CD4-positive, alpha-beta T cell (primary cell): ENCODE measurements around the gene GDF15. TPM values are rescaled to one million over a fixed set of nuclear protein-coding genes. Genes with fewer than 3 reads are reported as not detected.

Experiments used
- ATAC-seq: fragments of 200-7000 bp; cut with Tn5 transposase; one replicate; pipeline ENCODE4 v1.10.0; 2022; ENCODE audit warnings: mild to moderate bottlenecking; ENCODE audit not compliant: poor library complexity
- CTCF ChIA-PET: fragments of 350-600 bp; sonication (Branson Sonifier 250); formaldehyde crosslinking; loops from one replicate; lab custom pipeline; 2021; ENCODE audit warnings: antibody characterized with exemption, inconsistent platforms; lab: Charles Lee
- POLR2A ChIA-PET: fragments of 350-600 bp; sonication (Branson Sonifier 250); formaldehyde crosslinking; loops from one replicate; lab custom pipeline; 2021; ENCODE audit warnings: antibody characterized with exemption, inconsistent platforms; lab: Charles Lee
- DNase-seq, 14 experiments: peaks; one replicate each; pipeline ENCODE4 v3.0.0-alpha.2; 2013 to 2020; ENCODE audit warnings: mixed read lengths in 2 of 14
- H3K27ac ChIP-seq, 2 donors: one replicate each; pipeline versions ENCODE4 v1.5.1 to v1.7.0; 2013; ENCODE audit warnings: low read length in 2 of 2, low read depth in 1 of 2, mild to moderate bottlenecking in 1 of 2
- H3K27me3 ChIP-seq, 2 experiments: 1 replicate in 1 of 2; 2 replicates in 1 of 2; pipeline versions ENCODE4 v1.6.1 to v1.7.0; 2013; ENCODE audit warnings: low read length in 2 of 2, control low read depth in 1 of 2, mild to moderate bottlenecking in 1 of 2, moderate library complexity in 1 of 2; ENCODE audit not compliant: insufficient read depth in 2 of 2, control insufficient read depth in 1 of 2
- H3K36me3 ChIP-seq: one replicate; pipeline ENCODE4 v1.6.1; 2013; ENCODE audit warnings: low read length, control low read depth; ENCODE audit not compliant: insufficient read depth
- H3K4me1 ChIP-seq: one replicate; pipeline ENCODE4 v1.6.1; 2013; ENCODE audit warnings: low read length, control low read depth; ENCODE audit not compliant: insufficient read depth
- H3K4me3 ChIP-seq: one replicate; pipeline ENCODE4 v1.5.1; 2013; ENCODE audit warnings: mild to moderate bottlenecking, low read length, moderate library complexity
- H3K9me3 ChIP-seq, 2 experiments: 1 replicate in 1 of 2; 2 replicates in 1 of 2; pipeline versions ENCODE4 v1.6.1 to v1.7.0; 2013; ENCODE audit warnings: low read length in 2 of 2, mild to moderate bottlenecking in 2 of 2, control low read depth in 1 of 2, moderate library complexity in 1 of 2; ENCODE audit not compliant: control insufficient read depth in 1 of 2, insufficient read depth in 1 of 2
- H3K27ac Mint-ChIP-seq: one replicate; pipeline ENCODE4 v1.8.0; 2020; ENCODE audit warnings: mixed read lengths
- H3K27me3 Mint-ChIP-seq: one replicate; pipeline ENCODE4 v1.8.0; 2021; ENCODE audit warnings: mixed read lengths
- H3K36me3 Mint-ChIP-seq: one replicate; pipeline ENCODE4 v1.8.0; 2021; ENCODE audit warnings: low read depth, mixed read lengths
- H3K4me1 Mint-ChIP-seq: one replicate; pipeline ENCODE4 v1.8.0; 2021; ENCODE audit warnings: low read depth, mixed read lengths
- H3K4me3 Mint-ChIP-seq: one replicate; pipeline ENCODE4 v1.8.0; 2020; ENCODE audit warnings: mild to moderate bottlenecking, mixed read lengths
- H3K9me3 Mint-ChIP-seq: one replicate; pipeline ENCODE4 v1.8.0; 2020; ENCODE audit warnings: mixed read lengths
- CTCF ChIP-seq: fragments of 200-600 bp; IDR thresholded peaks from one replicate; pipeline ENCODE4 v1.8.0; 2022; ENCODE audit warnings: antibody characterized with exemption, mild to moderate bottlenecking
- intact Hi-C, 2 experiments: fragments of 100-400 bp; cut with DNase I in 1 of 2; cut with micrococcal nuclease in 1 of 2; formaldehyde crosslinking; loops; one replicate each; pipeline versions ENCODE4 v1.15.1 to v1.9.0; 2023 to 2025; cut with DNase I, micrococcal nuclease
- total RNA-seq, 174 experiments: library from RNA in 2 of 174; stranded (reverse) in 2 of 174; gene quantifications; one replicate each; pipeline ENCODE4 v1.2.3 and lab custom pipeline; 2021 to 2026

GDF15 gene
- total RNA-seq, 2 experiments from 2014 or later = not detected

- DNase-seq = peak in 7 of 14 experiments; percentile 39 to 75 (median 56)
- ChIA-PET CTCF (interaction anchor here (0.9 to 5.7 kb wide), 6 partner anchors 8 to 169 kb away, joined by 3 to 32 read pairs (median 7); partner anchors contain the start of genes LSM4 and REX1BD), POLR2A (interaction anchor here (0.8 to 9.0 kb wide), 11 partner anchors 9 to 227 kb away, joined by 3 to 97 read pairs (median 7); partner anchors contain the start of genes JUND, MPV17L2, REX1BD and UBA52)
- peaks cover 9% of the 10 kb centered on the region for H3K36me3 ChIP-seq
- H3K36me3 Mint-ChIP-seq = no peaks in the 10 kb centered on the region
- intact Hi-C loops = loop anchor here in 1 of 2 experiments (5.0 kb wide), 2 partner anchors 78 to 93 kb away; partner anchors contain the start of gene PGPEP1
- H3K4me3 Mint-ChIP-seq = peak overlapping the region; percentile 89
- peak overlapping the region; percentile 77 for H3K4me3 ChIP-seq
- H3K27me3 ChIP-seq = peaks cover 11 to 30% of the 10 kb centered on the region in 2 experiments
- ATAC-seq = peak; percentile 40
- H3K4me1 Mint-ChIP-seq = peaks cover 85% of the 10 kb centered on the region
- H3K27ac Mint-ChIP-seq = peak overlapping the region; percentile 81
- no peaks in the 10 kb centered on the region for H3K9me3 ChIP-seq
- H3K4me1 ChIP-seq = peaks cover 93% of the 10 kb centered on the region
- peak overlapping the region; percentile 41 to 52 for H3K27ac ChIP-seq
- TF ChIP-seq CTCF = no peak
- H3K9me3 Mint-ChIP-seq = no peaks in the 10 kb centered on the region
- peaks cover 34% of the 10 kb centered on the region for H3K27me3 Mint-ChIP-seq
Observed at GRCh38 chr19:18419699-18420460, 33.9 kb downstream of the GDF15 start.

GRCh38 chr19:18420930-18421329, 35.0 kb downstream of the GDF15 start:
- peak overlapping the region; percentile 81 for H3K27ac Mint-ChIP-seq
- peaks cover 93% of the 10 kb centered on the region for H3K4me1 ChIP-seq
- H3K4me3 Mint-ChIP-seq = peak overlapping the region; percentile 89
- DNase-seq (peak in 1 of 14 experiments; percentile 47), ATAC-seq (no peak)
- H3K27ac ChIP-seq = peak overlapping the region; percentile 32 to 52
- H3K9me3 Mint-ChIP-seq = no peaks in the 10 kb centered on the region
- peaks cover 25% of the 10 kb centered on the region for H3K27me3 Mint-ChIP-seq
- H3K36me3 Mint-ChIP-seq = no peaks in the 10 kb centered on the region
- POLR2A ChIA-PET = interaction anchor here (0.6 to 9.0 kb wide), 3 partner anchors 14 to 334 kb away, joined by 3 to 97 read pairs (median 20); partner anchors contain the start of genes IL12RB1 and JUND
- H3K36me3 ChIP-seq = peaks cover 9% of the 10 kb centered on the region
- peak overlapping the region; percentile 77 for H3K4me3 ChIP-seq
- peaks cover 7 to 25% of the 10 kb centered on the region in 2 experiments for H3K27me3 ChIP-seq
- CTCF ChIA-PET = interaction anchor here (1.4 to 5.7 kb wide), 2 partner anchors 33 to 168 kb away, joined by 3 to 32 read pairs; partner anchors contain the start of gene REX1BD
- intact Hi-C loops = no loop called here
- no peaks in the 10 kb centered on the region for H3K9me3 ChIP-seq
- peaks cover 82% of the 10 kb centered on the region for H3K4me1 Mint-ChIP-seq
- no peak for TF ChIP-seq CTCF

GRCh38 chr19:18421371-18421959, 35.5 kb downstream of the GDF15 start:
- H3K9me3 Mint-ChIP-seq = no peaks in the 10 kb centered on the region
- H3K27ac Mint-ChIP-seq = peak overlapping the region; percentile 81
- DNase-seq (peak in 1 of 14 experiments; percentile 38), ATAC-seq (no peak)
- no peak for TF ChIP-seq CTCF
- Histone ChIP-seq H3K4me3 (peak overlapping the region; percentile 77), H3K9me3 (no peaks in the 10 kb centered on the region), H3K36me3 (peaks cover 9% of the 10 kb centered on the region), H3K27me3 (peaks cover 5 to 20% of the 10 kb centered on the region in 2 experiments), H3K4me1 (peaks cover 93% of the 10 kb centered on the region), H3K27ac (peak overlapping the region; percentile 32 to 43)
- no peaks in the 10 kb centered on the region for H3K36me3 Mint-ChIP-seq
- intact Hi-C loops = no loop called here
- ChIA-PET CTCF (interaction anchor here (1.4 to 1.7 kb wide), 3 partner anchors 32 to 168 kb away, joined by 3 to 4 read pairs (median 3); partner anchors contain the start of gene REX1BD), POLR2A (interaction anchor here (0.6 to 9.0 kb wide), 6 partner anchors 14 to 1076 kb away, joined by 3 to 97 read pairs (median 4); partner anchors contain the start of genes IL12RB1, JUND and KXD1)
- H3K27me3 Mint-ChIP-seq = peaks cover 20% of the 10 kb centered on the region
- peak overlapping the region; percentile 77 for H3K4me3 Mint-ChIP-seq
- peaks cover 79% of the 10 kb centered on the region for H3K4me1 Mint-ChIP-seq
